Smooth muscle cell (in vitro differentiated cells): Measurements from ENCODE around the gene TRHDE. TPM values are rescaled to one million over a fixed set of nuclear protein-coding genes. Genes with fewer than 3 reads are reported as not detected.

ENCODE experiments used
- DNase-seq: peaks from one replicate; lab custom pipeline; 2025; ENCODE audit not compliant: unreplicated experiment; lab: John Stamatoyannopoulos, UW
- H2AFZ ChIP-seq: fragments of 200-600 bp; sonication (generic); 2 replicates; pipeline ENCODE4 v1.6.0; 2016; ENCODE audit warnings: antibody characterized with exemption, low read depth, mild to moderate bottlenecking
- H3F3A ChIP-seq: fragments of 200-600 bp; sonication (generic); 2 replicates; pipeline ENCODE4 v1.6.0; 2017; ENCODE audit warnings: antibody characterized with exemption, low read depth
- H3K27ac ChIP-seq: fragments of 200-600 bp; sonication (generic); 2 replicates; pipeline ENCODE4 v1.5.1; 2016; ENCODE audit warnings: low read depth, mild to moderate bottlenecking
- H3K27me3 ChIP-seq: fragments of 200-600 bp; sonication (generic); 2 replicates; pipeline ENCODE4 v1.6.1; 2016; ENCODE audit warnings: low read depth, mild to moderate bottlenecking
- H3K36me3 ChIP-seq: fragments of 200-600 bp; sonication (generic); 2 replicates; pipeline ENCODE4 v1.5.1; 2016; ENCODE audit warnings: low read depth
- H3K4me1 ChIP-seq: fragments of 200-600 bp; sonication (generic); 2 replicates; pipeline ENCODE4 v1.5.1; 2016; ENCODE audit warnings: low read depth
- H3K4me2 ChIP-seq: fragments of 200-600 bp; sonication (generic); 2 replicates; pipeline ENCODE4 v1.6.0; 2016; ENCODE audit warnings: mild to moderate bottlenecking
- H3K4me3 ChIP-seq: fragments of 200-600 bp; sonication (generic); 2 replicates; pipeline ENCODE4 v1.5.1; 2016; ENCODE audit warnings: mild to moderate bottlenecking
- H3K79me2 ChIP-seq: fragments of 200-600 bp; sonication (generic); 2 replicates; pipeline ENCODE4 v1.6.0; 2016; ENCODE audit warnings: low read depth, mild to moderate bottlenecking
- H3K9ac ChIP-seq: fragments of 200-600 bp; sonication (generic); 2 replicates; pipeline ENCODE4 v1.6.0; 2016; ENCODE audit warnings: low read depth
- H3K9me3 ChIP-seq: fragments of 200-600 bp; sonication (generic); replicated peaks from 2 replicates; pipeline ENCODE4 v1.5.1; 2016; ENCODE audit warnings: low read depth
- H4K20me1 ChIP-seq: fragments of 200-600 bp; sonication (generic); 2 replicates; pipeline ENCODE4 v1.6.0; 2016; ENCODE audit warnings: low read depth
- CTCF ChIP-seq: fragments of 200-600 bp; sonication (generic); IDR thresholded peaks from 2 replicates; pipeline ENCODE4 v1.5.1; 2017; ENCODE audit warnings: borderline replicate concordance, mild to moderate bottlenecking, antibody characterized with exemption; ENCODE audit not compliant: insufficient read depth, poor library complexity, severe bottlenecking
- WGBS: methylation state at CpG from one replicate; pipeline ENCODE4 v1.1.7; 2016; ENCODE audit warnings: low lambda C conversion rate; 5-methylcytosine and 5-hydroxymethylcytosine counted together
- polyA plus RNA-seq: library from polyadenylated mRNA; unstranded; fragments of >200 nt; fragmentation: Nextera tagmentation; extraction: Ambion mirVana; gene quantifications from 2 replicates; pipeline ENCODE4 v1.2.1, GENCODE V29; 2016
- total RNA-seq: library from RNA; depleted of rRNA; stranded (reverse); fragments of >200 nt; gene quantifications from 2 replicates; pipeline ENCODE4 v1.2.3, GENCODE V29; 2014

TRHDE gene
- total and polyA plus RNA-seq, 2 experiments from 2014 or later, result 0.32 to 0.81 TPM

- H3K79me2 ChIP-seq, result no peaks in the 10 kb centered on the region
- 74% methylated on average over 1 of the region's 1 CpG for WGBS
Observed at GRCh38 chr12:72390146-72390545, 118.0 kb downstream of the TRHDE start.

DNA sequence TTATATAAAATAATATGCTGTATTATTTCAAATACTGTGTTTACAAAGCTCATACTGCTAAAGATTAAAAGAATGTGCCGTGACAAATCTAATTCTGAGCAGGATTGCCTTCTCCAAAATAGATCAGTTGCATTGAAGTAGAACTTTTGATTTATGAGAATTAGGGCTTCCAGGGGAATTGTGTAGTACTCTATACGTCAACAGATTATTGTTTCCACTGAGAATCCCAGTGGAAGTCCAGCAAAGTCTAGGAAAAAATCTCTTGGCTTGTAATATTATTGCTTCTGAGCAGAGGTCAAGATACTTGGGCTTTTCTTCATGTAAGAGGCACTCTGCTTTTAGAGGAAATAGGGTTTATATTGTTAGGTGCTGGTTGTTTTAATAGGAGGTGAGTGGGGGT lies 133.9 kb downstream of the TRHDE start:
- WGBS, result 84% methylated on average over 2 of the region's 2 CpGs
- Histone ChIP-seq H3K27ac (no peak overlapping the region), H3K4me1 (no peaks in the 10 kb centered on the region), H3K4me3 (no peak overlapping the region), H3K9ac (no peak overlapping the region), H4K20me1 (no peaks in the 10 kb centered on the region), H3F3A (no peaks in the 10 kb centered on the region), H3K79me2 (no peaks in the 10 kb centered on the region), H3K36me3 (no peaks in the 10 kb centered on the region), H2AFZ (no peak overlapping the region), H3K27me3 (no peaks in the 10 kb centered on the region), H3K9me3 (no peaks in the 10 kb centered on the region), H3K4me2 (no peak overlapping the region)
- no peak for DNase-seq
- no peak for TF ChIP-seq CTCF

More at GRCh38 chr12:72390146-72390545, 118.0 kb downstream of the TRHDE start:
- no peaks in the 10 kb centered on the region for H4K20me1 ChIP-seq
- H2AFZ ChIP-seq, result no peak overlapping the region
- H3K27me3 ChIP-seq, result no peaks in the 10 kb centered on the region
- no peak overlapping the region for H3K4me2 ChIP-seq
- no peak for TF ChIP-seq CTCF
- no peaks in the 10 kb centered on the region for H3K9me3 ChIP-seq
- no peaks in the 10 kb centered on the region for H3K4me1 ChIP-seq
- H3K9ac ChIP-seq, result no peak overlapping the region
- no peak for DNase-seq
- no peaks in the 10 kb centered on the region for H3K36me3 ChIP-seq
- H3K4me3 ChIP-seq, result no peak overlapping the region
- H3F3A ChIP-seq, result no peaks in the 10 kb centered on the region
- no peak overlapping the region for H3K27ac ChIP-seq

DNA sequence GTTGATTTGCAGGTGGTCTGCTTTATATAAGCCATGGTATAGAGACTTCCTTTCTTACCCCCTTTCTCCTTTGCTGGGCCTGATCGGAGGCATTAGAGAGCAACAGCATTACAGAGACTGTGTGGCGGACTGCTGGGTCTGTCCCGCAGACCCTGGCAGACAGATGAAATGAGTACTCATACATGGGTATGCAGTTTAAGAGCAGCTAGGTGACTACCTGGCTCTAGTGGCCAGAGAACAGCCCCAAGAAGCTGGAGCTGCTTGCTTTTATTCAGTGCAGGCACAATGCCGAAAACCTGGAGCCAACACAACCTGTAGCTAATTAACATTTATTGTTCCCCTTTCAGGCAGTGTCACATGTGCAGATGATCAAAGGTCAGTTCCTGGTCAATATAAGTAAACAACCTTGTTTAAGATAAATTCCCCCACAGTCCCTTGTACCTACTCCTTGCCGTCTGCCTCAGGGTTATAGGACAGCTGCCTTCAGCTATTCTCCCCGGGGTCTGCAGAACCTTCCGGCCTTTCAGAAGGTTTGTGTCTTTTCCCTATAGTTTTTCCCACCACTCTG lies 160.0 kb downstream of the TRHDE start:
- H3K4me2 ChIP-seq, result no peak overlapping the region
- no peak overlapping the region for H2AFZ ChIP-seq
- no peak overlapping the region for H3K9ac ChIP-seq
- no peak overlapping the region for H3K4me3 ChIP-seq
- no peaks in the 10 kb centered on the region for H3K4me1 ChIP-seq
- 93% methylated on average over 7 of the region's 7 CpGs for WGBS
- no peak overlapping the region for H3K27ac ChIP-seq
- no peaks in the 10 kb centered on the region for H3K79me2 ChIP-seq
- H3K36me3 ChIP-seq, result no peaks in the 10 kb centered on the region
- H3K9me3 ChIP-seq, result no peaks in the 10 kb centered on the region
- H3K27me3 ChIP-seq, result no peaks in the 10 kb centered on the region
- H3F3A ChIP-seq, result no peaks in the 10 kb centered on the region
- no peaks in the 10 kb centered on the region for H4K20me1 ChIP-seq
- no peak for TF ChIP-seq CTCF
- DNase-seq, result no peak

DNA sequence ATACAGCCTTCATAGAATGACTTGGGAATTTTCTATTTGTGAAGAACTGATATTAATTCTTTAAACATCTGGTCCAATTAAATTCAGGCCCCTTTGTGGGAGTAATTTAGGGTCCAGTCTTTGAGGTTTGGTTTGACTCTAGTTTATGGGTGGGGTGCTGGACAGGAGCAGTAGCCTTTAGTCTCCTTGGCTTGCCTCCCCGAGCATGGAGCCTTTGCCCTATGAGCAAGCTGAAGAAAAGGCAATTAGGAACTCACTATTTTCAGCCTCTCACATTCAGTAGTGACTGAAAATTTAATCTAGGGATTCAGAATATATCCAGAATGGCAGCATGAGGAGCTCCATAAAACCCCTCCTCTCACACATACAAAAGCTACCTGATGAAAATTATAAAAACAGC lies 161.1 kb downstream of the TRHDE start:
- Histone ChIP-seq H3K9ac (no peak overlapping the region), H3K9me3 (no peaks in the 10 kb centered on the region), H3K4me1 (no peaks in the 10 kb centered on the region), H3K36me3 (no peaks in the 10 kb centered on the region), H3K4me2 (no peak overlapping the region), H2AFZ (no peak overlapping the region), H3K79me2 (no peaks in the 10 kb centered on the region), H3K27me3 (no peaks in the 10 kb centered on the region), H4K20me1 (no peaks in the 10 kb centered on the region), H3K4me3 (no peak overlapping the region), H3F3A (no peaks in the 10 kb centered on the region), H3K27ac (no peak overlapping the region)
- 92% methylated on average over 1 of the region's 1 CpG for WGBS
- no peak for TF ChIP-seq CTCF
- no peak for DNase-seq
